Ectodermal cell (in vitro differentiated cells): ENCODE results near the gene KANSL1.
"Not testable (repeated sequence)": the region's sequence is repeated elsewhere in the genome, so short reads cannot be mapped to it uniquely, and the experiment has no call there.

Source experiments
- H3K27ac ChIP-seq: 2 replicates; pipeline ENCODE4 v1.7.0; 2013; ENCODE audit warnings: mild to moderate bottlenecking, low read depth, low read length; ENCODE audit not compliant: insufficient read depth, poor library complexity, severe bottlenecking
- H3K27me3 ChIP-seq: 2 replicates; pipeline ENCODE4 v1.7.0; 2013; ENCODE audit warnings: mild to moderate bottlenecking, low read length; ENCODE audit not compliant: insufficient read depth, control insufficient read depth, poor library complexity, severe bottlenecking
- H3K36me3 ChIP-seq: one replicate; pipeline ENCODE4 v1.7.0; 2013; ENCODE audit warnings: low read length; ENCODE audit not compliant: control insufficient read depth, insufficient read depth
- H3K4me1 ChIP-seq: one replicate; pipeline ENCODE4 v1.7.0; 2013; ENCODE audit warnings: low read length; ENCODE audit not compliant: control insufficient read depth, insufficient read depth
- H3K4me3 ChIP-seq: 2 replicates; pipeline ENCODE4 v1.7.0; 2013; ENCODE audit warnings: low read depth, low read length, control low read depth; ENCODE audit not compliant: insufficient read depth
- H3K9me3 ChIP-seq: 2 replicates; pipeline ENCODE4 v1.7.0; 2013; ENCODE audit warnings: mild to moderate bottlenecking, low read length, moderate library complexity; ENCODE audit not compliant: control insufficient read depth
- WGBS, 2 experiments: methylation state at CpG; one replicate each; pipeline ENCODE4 v1.1.7; 2013; ENCODE audit warnings: missing lambda C conversion rate in 2 of 2; 5-methylcytosine and 5-hydroxymethylcytosine counted together

KANSL1 gene

DNA sequence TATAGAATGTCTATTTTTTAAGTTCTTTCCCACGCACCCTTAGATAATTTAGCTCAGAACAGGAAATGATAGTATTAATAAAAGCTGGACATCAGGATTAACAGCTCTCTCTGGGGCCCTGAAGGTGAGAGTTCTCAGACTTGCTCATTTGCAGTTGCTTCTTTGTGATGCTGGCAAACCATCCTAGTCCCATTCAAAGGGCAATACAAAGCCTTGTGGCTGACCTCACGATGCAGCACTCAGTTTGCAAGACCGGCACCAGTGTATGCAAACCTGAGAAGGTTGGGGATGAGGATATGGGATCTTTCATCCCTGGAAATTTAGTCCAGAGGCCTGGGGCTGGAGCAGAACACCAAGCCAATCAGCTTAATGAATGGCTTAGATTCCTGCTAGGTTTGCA is 164.9 kb downstream of the KANSL1 start:
- H3K27me3 ChIP-seq, result no peaks in the 10 kb centered on the region
- WGBS, 2 experiments, result 66 to 69% methylated on average over 3 of the region's 3 CpGs
- H3K27ac ChIP-seq, result no peak overlapping the region
- no peak overlapping the region for H3K4me3 ChIP-seq
- peaks cover 26% of the 10 kb centered on the region for H3K36me3 ChIP-seq
- H3K9me3 ChIP-seq, result no peaks in the 10 kb centered on the region
- peaks cover 12% of the 10 kb centered on the region for H3K4me1 ChIP-seq

- Histone ChIP-seq H3K27me3 (no peaks in the 10 kb centered on the region), H3K36me3 (peaks cover 22% of the 10 kb centered on the region), H3K9me3 (no peaks in the 10 kb centered on the region), H3K4me1 (peaks cover 12% of the 10 kb centered on the region), H3K4me3 (no peak overlapping the region), H3K27ac (no peak overlapping the region)
- 94 to 95% methylated on average over 4 of the region's 4 CpGs for WGBS, 2 experiments
These were observed 165.3 kb downstream of the KANSL1 start for GRCh38 chr17:46027976-46028325.

DNA sequence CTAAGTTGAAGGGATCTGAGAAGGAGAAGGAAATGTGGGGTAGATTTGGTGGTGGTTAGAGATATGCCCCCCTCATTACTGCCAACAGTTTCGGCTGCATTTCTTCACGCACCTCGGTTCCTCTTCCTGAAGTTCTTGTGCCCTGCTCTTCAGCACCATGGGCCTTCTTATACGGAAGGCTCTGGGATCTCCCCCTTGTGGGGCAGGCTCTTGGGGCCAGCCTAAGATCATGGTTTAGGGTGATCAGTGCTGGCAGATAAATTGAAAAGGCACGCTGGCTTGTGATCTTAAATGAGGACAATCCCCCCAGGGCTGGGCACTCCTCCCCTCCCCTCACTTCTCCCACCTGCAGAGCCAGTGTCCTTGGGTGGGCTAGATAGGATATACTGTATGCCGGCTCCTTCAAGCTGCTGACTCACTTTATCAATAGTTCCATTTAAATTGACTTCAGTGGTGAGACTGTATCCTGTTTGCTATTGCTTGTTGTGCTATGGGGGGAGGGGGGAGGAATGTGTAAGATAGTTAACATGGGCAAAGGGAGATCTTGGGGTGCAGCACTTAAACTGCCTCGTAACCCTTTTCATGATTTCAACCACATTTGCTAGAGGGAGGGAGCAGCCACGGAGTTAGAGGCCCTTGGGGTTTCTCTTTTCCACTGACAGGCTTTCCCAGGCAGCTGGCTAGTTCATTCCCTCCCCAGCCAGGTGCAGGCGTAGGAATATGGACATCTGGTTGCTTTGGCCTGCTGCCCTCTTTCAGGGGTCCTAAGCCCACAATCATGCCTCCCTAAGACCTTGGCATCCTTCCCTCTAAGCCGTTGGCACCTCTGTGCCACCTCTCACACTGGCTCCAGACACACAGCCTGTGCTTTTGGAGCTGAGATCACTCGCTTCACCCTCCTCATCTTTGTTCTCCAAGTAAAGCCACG is 165.9 kb downstream of the KANSL1 start:
- Histone ChIP-seq H3K4me3 (no peak overlapping the region), H3K27me3 (no peaks in the 10 kb centered on the region), H3K4me1 (peaks cover 12% of the 10 kb centered on the region), H3K9me3 (no peaks in the 10 kb centered on the region), H3K36me3 (peaks cover 16% of the 10 kb centered on the region), H3K27ac (no peak overlapping the region)
- 87 to 92% methylated on average over 10 to 12 of the region's 12 CpGs for WGBS, 2 experiments

DNA sequence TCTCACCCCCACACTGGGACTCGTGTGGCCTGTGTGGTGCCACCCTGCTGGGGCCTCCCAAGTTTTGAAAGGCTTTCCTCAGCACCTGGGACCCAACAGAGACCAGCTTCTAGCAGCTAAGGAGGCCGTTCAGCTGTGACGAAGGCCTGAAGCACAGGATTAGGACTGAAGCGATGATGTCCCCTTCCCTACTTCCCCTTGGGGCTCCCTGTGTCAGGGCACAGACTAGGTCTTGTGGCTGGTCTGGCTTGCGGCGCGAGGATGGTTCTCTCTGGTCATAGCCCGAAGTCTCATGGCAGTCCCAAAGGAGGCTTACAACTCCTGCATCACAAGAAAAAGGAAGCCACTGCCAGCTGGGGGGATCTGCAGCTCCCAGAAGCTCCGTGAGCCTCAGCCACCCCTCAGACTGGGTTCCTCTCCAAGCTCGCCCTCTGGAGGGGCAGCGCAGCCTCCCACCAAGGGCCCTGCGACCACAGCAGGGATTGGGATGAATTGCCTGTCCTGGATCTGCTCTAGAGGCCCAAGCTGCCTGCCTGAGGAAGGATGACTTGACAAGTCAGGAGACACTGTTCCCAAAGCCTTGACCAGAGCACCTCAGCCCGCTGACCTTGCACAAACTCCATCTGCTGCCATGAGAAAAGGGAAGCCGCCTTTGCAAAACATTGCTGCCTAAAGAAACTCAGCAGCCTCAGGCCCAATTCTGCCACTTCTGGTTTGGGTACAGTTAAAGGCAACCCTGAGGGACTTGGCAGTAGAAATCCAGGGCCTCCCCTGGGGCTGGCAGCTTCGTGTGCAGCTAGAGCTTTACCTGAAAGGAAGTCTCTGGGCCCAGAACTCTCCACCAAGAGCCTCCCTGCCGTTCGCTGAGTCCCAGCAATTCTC is 166.8 kb downstream of the KANSL1 start:
- no peaks in the 10 kb centered on the region for H3K27me3 ChIP-seq
- H3K9me3 ChIP-seq, result no peaks in the 10 kb centered on the region
- H3K36me3 ChIP-seq, result peaks cover 7% of the 10 kb centered on the region
- 90 to 92% methylated on average over 17 of the region's 17 CpGs for WGBS, 2 experiments
- H3K27ac ChIP-seq, result no peak overlapping the region
- no peak overlapping the region for H3K4me3 ChIP-seq
- H3K4me1 ChIP-seq, result peaks cover 12% of the 10 kb centered on the region

GRCh38 chr17:46025510-46026165 is 167.6 kb downstream of the KANSL1 start:
- H3K27ac ChIP-seq, result no peak overlapping the region
- 95 to 96% methylated on average over 8 of the region's 8 CpGs for WGBS, 2 experiments
- H3K4me1 ChIP-seq, result peaks cover 12% of the 10 kb centered on the region
- no peaks in the 10 kb centered on the region for H3K9me3 ChIP-seq
- no peak overlapping the region for H3K4me3 ChIP-seq
- no peaks in the 10 kb centered on the region for H3K27me3 ChIP-seq
- H3K36me3 ChIP-seq, result no peaks in the 10 kb centered on the region

DNA sequence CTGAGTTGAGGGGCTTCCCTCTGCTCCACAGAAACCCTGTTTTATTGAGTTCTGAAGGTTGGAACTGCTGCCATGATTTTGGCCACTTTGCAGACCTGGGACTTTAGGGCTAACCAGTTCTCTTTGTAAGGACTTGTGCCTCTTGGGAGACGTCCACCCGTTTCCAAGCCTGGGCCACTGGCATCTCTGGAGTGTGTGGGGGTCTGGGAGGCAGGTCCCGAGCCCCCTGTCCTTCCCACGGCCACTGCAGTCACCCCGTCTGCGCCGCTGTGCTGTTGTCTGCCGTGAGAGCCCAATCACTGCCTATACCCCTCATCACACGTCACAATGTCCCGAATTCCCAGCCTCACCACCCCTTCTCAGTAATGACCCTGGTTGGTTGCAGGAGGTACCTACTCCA is 168.2 kb downstream of the KANSL1 start:
- Histone ChIP-seq H3K4me3 (no peak overlapping the region), H3K27ac (no peak overlapping the region), H3K4me1 (peaks cover 12% of the 10 kb centered on the region), H3K36me3 (no peaks in the 10 kb centered on the region), H3K9me3 (no peaks in the 10 kb centered on the region), H3K27me3 (no peaks in the 10 kb centered on the region)
- 95% methylated on average over 10 of the region's 10 CpGs for WGBS, 2 experiments

DNA sequence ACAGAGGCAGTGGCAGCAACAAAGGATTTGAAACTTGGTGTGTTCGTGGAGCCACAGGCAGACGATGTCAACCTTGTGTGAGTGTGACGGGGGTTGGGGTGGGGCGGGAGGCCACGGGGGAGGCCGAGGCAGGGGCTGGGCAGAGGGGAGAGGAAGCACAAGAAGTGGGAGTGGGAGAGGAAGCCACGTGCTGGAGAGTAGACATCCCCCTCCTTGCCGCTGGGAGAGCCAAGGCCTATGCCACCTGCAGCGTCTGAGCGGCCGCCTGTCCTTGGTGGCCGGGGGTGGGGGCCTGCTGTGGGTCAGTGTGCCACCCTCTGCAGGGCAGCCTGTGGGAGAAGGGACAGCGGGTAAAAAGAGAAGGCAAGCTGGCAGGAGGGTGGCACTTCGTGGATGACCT is 168.6 kb downstream of the KANSL1 start:
- Histone ChIP-seq H3K4me1 (peaks cover 12% of the 10 kb centered on the region), H3K4me3 (no peak overlapping the region), H3K9me3 (no peaks in the 10 kb centered on the region), H3K27me3 (no peaks in the 10 kb centered on the region), H3K27ac (no peak overlapping the region), H3K36me3 (no peaks in the 10 kb centered on the region)
- 91 to 93% methylated on average over 14 of the region's 14 CpGs for WGBS, 2 experiments

DNA sequence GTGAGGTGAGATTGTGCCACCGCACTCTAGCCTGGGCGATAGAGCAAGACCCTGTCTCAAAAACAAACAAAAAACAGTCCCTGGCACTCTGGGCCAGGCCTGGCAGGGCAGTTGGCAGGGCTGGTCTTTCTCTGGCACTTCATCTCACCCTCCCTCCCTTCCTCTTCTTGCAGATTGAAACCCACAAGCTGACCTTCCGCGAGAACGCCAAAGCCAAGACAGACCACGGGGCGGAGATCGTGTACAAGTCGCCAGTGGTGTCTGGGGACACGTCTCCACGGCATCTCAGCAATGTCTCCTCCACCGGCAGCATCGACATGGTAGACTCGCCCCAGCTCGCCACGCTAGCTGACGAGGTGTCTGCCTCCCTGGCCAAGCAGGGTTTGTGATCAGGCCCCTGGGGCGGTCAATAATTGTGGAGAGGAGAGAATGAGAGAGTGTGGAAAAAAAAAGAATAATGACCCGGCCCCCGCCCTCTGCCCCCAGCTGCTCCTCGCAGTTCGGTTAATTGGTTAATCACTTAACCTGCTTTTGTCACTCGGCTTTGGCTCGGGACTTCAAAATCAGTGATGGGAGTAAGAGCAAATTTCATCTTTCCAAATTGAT is 169.3 kb downstream of the KANSL1 start:
- Histone ChIP-seq H3K4me1 (peaks cover 12% of the 10 kb centered on the region), H3K36me3 (no peaks in the 10 kb centered on the region)
- 95% methylated on average over 24 of the region's 24 CpGs for WGBS, 2 experiments

DNA sequence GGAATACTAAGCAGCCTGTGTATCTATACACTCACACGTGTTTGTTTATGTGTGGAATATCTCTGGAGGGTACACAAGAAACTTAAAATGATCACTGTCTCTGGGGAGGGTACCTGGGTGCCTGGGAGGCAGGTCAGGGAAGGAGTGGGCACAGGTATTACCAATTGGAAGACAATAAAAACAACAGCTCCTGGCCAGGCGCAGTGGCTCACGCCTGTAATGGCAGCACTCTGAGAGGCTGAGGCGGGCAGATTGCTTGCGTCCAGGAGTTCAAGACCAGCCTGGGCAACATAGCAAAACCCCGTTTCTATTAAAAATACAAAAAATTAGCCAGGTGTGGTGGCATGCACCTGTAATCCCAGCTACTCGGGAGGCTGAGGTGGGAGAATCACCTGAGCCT is 169.9 kb downstream of the KANSL1 start:
- not testable (repeated sequence) for H3K27ac ChIP-seq, H3K9me3 ChIP-seq, H3K36me3 ChIP-seq, H3K27me3 ChIP-seq, H3K4me3 ChIP-seq
- H3K4me1 ChIP-seq, result peaks cover 12% of the 10 kb centered on the region
- WGBS, 2 experiments, result 90 to 93% methylated on average over 7 of the region's 7 CpGs

More for the DNA sequence above, 169.3 kb downstream of the KANSL1 start:
- no peaks in the 10 kb centered on the region for H3K9me3 ChIP-seq
- H3K27me3 ChIP-seq, result no peaks in the 10 kb centered on the region
- no peak overlapping the region for H3K27ac ChIP-seq
- H3K4me3 ChIP-seq, result no peak overlapping the region
